Measurements from ENCODE around the gene CXCL12. TPM values are rescaled to one million over a fixed set of nuclear protein-coding genes. Genes with fewer than 3 reads are reported as not detected.

CXCL12 gene
- total RNA-seq, 1 experiment from 2014 or later, result 0.47 TPM

- POLR2A ChIA-PET (ENCODE audit: unreplicated experiment), result no interaction called here
- intact Hi-C loops (cut with micrococcal nuclease), result no loop called here
- no TSS peak for BruUV-seq (replicated peaks)
- Histone ChIP-seq H3K4me3 (ENCODE audit: low read length) (no peak overlapping the region), H3K79me2 (ENCODE audit: low read length) (no peaks in the 10 kb centered on the region), H3K9me3 (ENCODE audit: low read length) (0 out of 2 replicates have a peak, but pooled peaks cover 4% of the 10 kb centered on the region), H3K4me2 (ENCODE audit: low read length) (no peak overlapping the region), H3K9ac (ENCODE audit: low read length) (no peak overlapping the region), H3K4me1 (ENCODE audit: insufficient read depth, low read length) (no peaks in the 10 kb centered on the region), H4K20me1 (ENCODE audit: low read length) (no peaks in the 10 kb centered on the region), H3K36me3 (ENCODE audit: low read depth, low read length) (no peaks in the 10 kb centered on the region), H3F3A (ENCODE audit: low read length, unreplicated experiment) (no peaks in the 10 kb centered on the region), H3K27me3 (ENCODE audit: low read length) (peaks cover 17% of the 10 kb centered on the region; the same call in 1 of the 2 replicates), H3K27ac (ENCODE audit: low read length) (no peak overlapping the region), H3K9me2 (replicated peaks; ENCODE audit: low read length) (no peaks in the 10 kb centered on the region), H2AFZ (ENCODE audit: low read length) (no peak overlapping the region)
- DNase-seq (no peak), ATAC-seq (no peak)
- CTCF ChIA-PET, result no interaction called here
- no peak for TF ChIP-seq EZH2phosphoT487 (IDR thresholded peaks at IDR 0.05; ENCODE audit: borderline replicate concordance, low read length)
- no peak for TF ChIP-seq EZH2 (IDR thresholded peaks at IDR 0.05; ENCODE audit: low read length, unreplicated experiment)
- no peak for TF ChIP-seq CTCF (conservative IDR thresholded peaks at IDR 0.05; ENCODE audit: low read depth, low read length)
These were observed 41.5 kb upstream of the CXCL12 start for GRCh38 chr10:44426247-44427034.

- TF ChIP-seq EZH2 (IDR thresholded peaks at IDR 0.05; ENCODE audit: low read length, unreplicated experiment), result no peak
- TF ChIP-seq EZH2phosphoT487 (IDR thresholded peaks at IDR 0.05; ENCODE audit: borderline replicate concordance, low read length), result no peak
- TF ChIP-seq CTCF (conservative IDR thresholded peaks at IDR 0.05; ENCODE audit: low read depth, low read length), result no peak
- intact Hi-C loops (cut with micrococcal nuclease), result no loop called here
- no peaks in the 10 kb centered on the region for H3K9me2 ChIP-seq (replicated peaks; ENCODE audit: low read length)
- no peak overlapping the region for H2AFZ ChIP-seq (ENCODE audit: low read length)
- no peaks in the 10 kb centered on the region for H3K36me3 ChIP-seq (ENCODE audit: low read depth, low read length)
- H4K20me1 ChIP-seq (ENCODE audit: low read length), result no peaks in the 10 kb centered on the region
- H3K4me2 ChIP-seq (ENCODE audit: low read length), result no peak overlapping the region
- CTCF ChIA-PET, result no interaction called here
- DNase-seq (no peak), ATAC-seq (no peak)
- H3K4me3 ChIP-seq (ENCODE audit: low read length), result no peak overlapping the region
- no peaks in the 10 kb centered on the region for H3K79me2 ChIP-seq (ENCODE audit: low read length)
- H3K9ac ChIP-seq (ENCODE audit: low read length), result no peak overlapping the region
- H3K4me1 ChIP-seq (ENCODE audit: insufficient read depth, low read length), result no peaks in the 10 kb centered on the region
- no TSS peak for BruUV-seq (replicated peaks)
- POLR2A ChIA-PET (ENCODE audit: unreplicated experiment), result no interaction called here
- no peaks in the 10 kb centered on the region for H3F3A ChIP-seq (ENCODE audit: low read length, unreplicated experiment)
- H3K27ac ChIP-seq (ENCODE audit: low read length), result no peak overlapping the region
- peaks cover 25% of the 10 kb centered on the region; the same call in 1 of the 2 replicates for H3K27me3 ChIP-seq (ENCODE audit: low read length)
- H3K9me3 ChIP-seq (ENCODE audit: low read length), result no peaks in the 10 kb centered on the region
These were observed 40.6 kb upstream of the CXCL12 start for GRCh38 chr10:44425466-44425865.

GRCh38 chr10:44424957-44425356 is 40.1 kb upstream of the CXCL12 start:
- TF ChIP-seq CTCF (conservative IDR thresholded peaks at IDR 0.05; ENCODE audit: low read depth, low read length), result no peak
- no peak for TF ChIP-seq EZH2phosphoT487 (IDR thresholded peaks at IDR 0.05; ENCODE audit: borderline replicate concordance, low read length)
- Histone ChIP-seq H3K4me1 (ENCODE audit: insufficient read depth, low read length) (no peaks in the 10 kb centered on the region), H2AFZ (ENCODE audit: low read length) (no peak overlapping the region), H3K27ac (ENCODE audit: low read length) (no peak overlapping the region), H4K20me1 (ENCODE audit: low read length) (no peaks in the 10 kb centered on the region), H3K36me3 (ENCODE audit: low read depth, low read length) (no peaks in the 10 kb centered on the region), H3K27me3 (ENCODE audit: low read length) (peaks cover 30% of the 10 kb centered on the region; the same call in 1 of the 2 replicates), H3K4me2 (ENCODE audit: low read length) (no peak overlapping the region), H3K79me2 (ENCODE audit: low read length) (no peaks in the 10 kb centered on the region), H3K4me3 (ENCODE audit: low read length) (no peak overlapping the region), H3K9me3 (ENCODE audit: low read length) (no peaks in the 10 kb centered on the region), H3K9me2 (replicated peaks; ENCODE audit: low read length) (no peaks in the 10 kb centered on the region), H3K9ac (ENCODE audit: low read length) (no peak overlapping the region), H3F3A (ENCODE audit: low read length, unreplicated experiment) (no peaks in the 10 kb centered on the region)
- ChIA-PET CTCF (no interaction called here), POLR2A (ENCODE audit: unreplicated experiment) (no interaction called here)
- intact Hi-C loops (cut with micrococcal nuclease), result no loop called here
- BruUV-seq (replicated peaks), result no TSS peak
- ATAC-seq, result no peak
- no peak for DNase-seq
